Transverse colon (tissue), 4 donors: ENCODE measurements around the gene BAIAP2. TPM values are rescaled to one million over a fixed set of nuclear protein-coding genes. Genes with fewer than 3 reads are reported as not detected.

Experiments
- DNase-seq: peaks from one replicate; pipeline ENCODE4 v3.0.0-alpha.2; 2019
- H3K27ac ChIP-seq, 4 donors: fragments of 200-600 bp; sonication (generic); 2 replicates each; pipeline ENCODE4 v1.5.1; 2016 to 2018; ENCODE audit warnings: inconsistent platforms in 4 of 4
- H3K27me3 ChIP-seq: fragments of 200-600 bp; sonication (generic); 2 replicates; pipeline ENCODE4 v1.5.1; 2017; ENCODE audit warnings: inconsistent platforms
- H3K36me3 ChIP-seq, 4 donors: fragments of 200-600 bp; sonication (generic); 2 replicates each; pipeline ENCODE4 v1.5.1; 2017 to 2019; ENCODE audit warnings: inconsistent platforms in 4 of 4
- H3K4me1 ChIP-seq, 4 donors: fragments of 200-600 bp; sonication (generic); 2 replicates each; pipeline ENCODE4 v1.5.1; 2017 to 2020; ENCODE audit warnings: inconsistent platforms in 4 of 4
- H3K4me3 ChIP-seq, 4 donors: fragments of 200-600 bp; sonication (generic); 1 replicate in 1 of 4; 2 replicates in 3 of 4; pipeline versions ENCODE4 v1.5.1 to v1.6.1; 2017 to 2019; ENCODE audit warnings: inconsistent platforms in 4 of 4
- H3K9me3 ChIP-seq, 2 donors: fragments of 200-600 bp; sonication (generic); 2 replicates each; pipeline ENCODE4 v1.5.1; 2017 to 2019; ENCODE audit warnings: inconsistent platforms in 2 of 2
- EP300 ChIP-seq: sonication (generic); formaldehyde crosslinking; IDR thresholded peaks from one replicate; pipeline ENCODE4 v1.6.1; 2017; ENCODE audit warnings: antibody characterized with exemption, low read depth
- POLR2A ChIP-seq: fragments of 450-650 bp; IDR thresholded peaks from one replicate; pipeline ENCODE4 v1.6.1; 2016; ENCODE audit warnings: antibody characterized with exemption, mild to moderate bottlenecking, moderate library complexity
- POLR2AphosphoS5 ChIP-seq, 3 donors: sonication (generic); formaldehyde crosslinking; IDR thresholded peaks; one replicate each; pipeline ENCODE4 v1.6.1; 2016; ENCODE audit warnings: antibody characterized with exemption in 3 of 3
- WGBS, 2 donors: methylation state at CpG; one replicate each; pipeline ENCODE4 v1.1.5; 2018; ENCODE audit warnings: low coverage in 1 of 2; 5-methylcytosine and 5-hydroxymethylcytosine counted together
- in situ Hi-C, 4 donors: fragments of 200-750 bp; cut with MboI; loops; one replicate each; pipeline versions ENCODE4 v1.15.0 to v1.15.1; 2017; ENCODE audit warnings: low sequenced_read_pairs in 3 of 4, low pct_ligation_motif_present in 1 of 4, low pct_unique_long_range_greater_than_20kb in 1 of 4
- intact Hi-C: fragments of 100-400 bp; cut with DNase I; formaldehyde crosslinking; loops from one replicate; pipeline ENCODE4 v1.15.1; 2023; ENCODE audit warnings: low total_unique reads
- total RNA-seq, 4 donors: library from RNA; depleted of rRNA; stranded (reverse); fragments of >200 nt; gene quantifications; one replicate each; pipeline ENCODE4 v1.1.0, GENCODE V29; 2016
- TF ChIP-seq, protein P1 (sequence below), 5 experiments: fragments of 200-600 bp in 3 of 5; fragments of 450-650 bp in 2 of 5; sonication (generic) in 3 of 5; IDR thresholded peaks; 1 replicate in 2 of 5; 2 replicates in 3 of 5; pipeline ENCODE4 v1.5.1; 2016 to 2017; ENCODE audit warnings: antibody characterized with exemption in 5 of 5, inconsistent platforms in 3 of 5, mild to moderate bottlenecking in 2 of 5, moderate library complexity in 1 of 5

Gene BAIAP2
- total RNA-seq, 4 donors from 2014 or later: 11.7 to 62.1 (median 39.6) TPM

DNA sequence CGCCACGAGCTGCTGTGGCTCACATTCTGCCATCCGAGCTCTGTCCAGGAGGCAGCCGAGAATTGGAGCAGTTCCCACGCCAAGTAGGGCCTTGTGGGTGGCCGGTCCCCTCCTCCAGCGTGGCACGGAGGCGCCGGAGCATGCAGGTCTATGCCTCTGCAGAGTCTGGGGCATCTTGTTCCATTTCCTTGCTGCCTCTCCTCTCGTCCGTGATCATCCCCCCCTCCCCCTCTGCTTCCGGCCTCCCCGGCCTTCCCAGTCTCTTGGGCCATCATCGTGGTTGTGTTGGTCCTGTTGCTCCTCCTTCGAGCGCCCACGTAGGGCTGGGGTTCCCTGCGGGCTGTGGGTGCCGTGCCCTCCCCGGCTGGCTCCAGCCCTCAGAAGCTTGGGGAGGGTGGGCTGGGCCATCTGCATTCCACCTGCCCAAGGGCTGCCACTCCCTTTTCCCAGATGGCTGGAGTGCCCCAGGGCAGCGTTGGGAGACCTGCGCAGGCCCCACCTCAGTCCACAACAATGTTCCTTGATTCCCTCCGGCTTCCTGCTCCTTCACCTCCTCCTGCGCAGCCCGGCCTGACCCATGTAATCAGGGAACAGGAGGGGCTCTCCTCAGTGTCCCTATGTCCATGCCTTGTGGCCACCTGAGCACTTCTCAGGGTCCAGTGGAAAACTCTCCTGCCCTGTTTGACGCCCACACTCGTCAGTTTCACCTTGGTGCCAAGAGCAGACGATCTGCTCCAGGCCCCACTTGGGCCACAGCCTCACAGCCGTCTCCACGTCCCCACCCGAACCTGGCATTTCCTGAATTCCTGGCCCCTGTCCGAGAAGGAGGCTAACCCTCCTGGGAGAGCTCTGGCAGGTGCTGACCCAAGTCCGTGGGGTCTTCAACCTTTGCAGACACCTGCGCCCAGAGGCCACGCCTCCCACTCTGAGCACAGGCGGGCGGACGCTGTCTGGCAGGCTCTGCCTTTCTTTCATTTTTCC, 37.1 kb downstream of the BAIAP2 start:
- H3K4me1 ChIP-seq: peaks cover 0 to 11% (median 5%) of the 10 kb centered on the region in 4 donors
- in situ Hi-C loops: no loop called here

DNA sequence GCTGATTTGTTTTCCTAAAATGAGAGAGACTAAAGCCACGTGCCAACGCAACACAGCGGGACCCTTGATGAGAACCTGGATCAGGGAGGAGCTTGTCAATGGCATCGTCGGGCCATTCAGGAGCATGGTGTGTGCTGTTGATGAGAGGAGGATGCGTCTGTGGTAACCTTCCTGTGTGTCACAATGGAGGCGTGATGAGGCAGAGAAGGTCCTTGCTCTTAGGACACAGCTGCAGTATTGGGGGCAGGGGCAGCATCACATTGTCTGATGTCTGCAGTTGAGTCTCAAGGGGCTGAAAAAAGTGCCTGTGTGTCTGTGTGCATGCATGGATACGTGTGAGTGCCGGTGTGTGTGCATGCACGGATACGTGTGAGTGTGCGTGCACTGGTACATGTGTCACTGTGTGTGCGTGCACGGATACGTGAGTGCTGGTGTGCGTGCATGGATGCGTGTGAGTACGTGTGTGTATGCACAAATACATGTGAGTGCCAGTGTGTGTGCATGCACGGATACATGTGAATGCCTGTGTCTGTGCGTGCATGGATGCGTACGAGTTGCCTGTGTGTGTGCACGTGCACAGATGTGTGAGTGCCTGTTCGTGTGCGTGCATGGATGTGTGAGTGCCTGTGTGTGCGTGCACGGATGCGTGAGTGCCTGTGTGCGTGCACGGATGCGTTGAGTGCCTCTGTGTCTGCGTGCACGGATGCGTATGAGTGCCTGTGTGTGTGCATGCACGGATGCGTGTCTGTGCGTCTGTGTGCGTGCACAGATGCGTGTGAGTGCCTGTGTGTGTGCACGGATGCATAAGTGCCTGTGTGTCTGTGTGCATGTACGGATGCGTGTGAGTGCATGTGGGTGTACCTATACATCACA, 39.3 kb downstream of the BAIAP2 start:
- Histone ChIP-seq H3K27me3 (no peaks in the 10 kb centered on the region), H3K9me3 (no peaks in the 10 kb centered on the region), H3K36me3 (no peaks in the 10 kb centered on the region), H3K4me1 (peaks cover 0 to 11% (median 5%) of the 10 kb centered on the region in 4 donors), H3K27ac (no peak overlapping the region), H3K4me3 (no peak overlapping the region)
- TF ChIP-seq, protein P1, sequence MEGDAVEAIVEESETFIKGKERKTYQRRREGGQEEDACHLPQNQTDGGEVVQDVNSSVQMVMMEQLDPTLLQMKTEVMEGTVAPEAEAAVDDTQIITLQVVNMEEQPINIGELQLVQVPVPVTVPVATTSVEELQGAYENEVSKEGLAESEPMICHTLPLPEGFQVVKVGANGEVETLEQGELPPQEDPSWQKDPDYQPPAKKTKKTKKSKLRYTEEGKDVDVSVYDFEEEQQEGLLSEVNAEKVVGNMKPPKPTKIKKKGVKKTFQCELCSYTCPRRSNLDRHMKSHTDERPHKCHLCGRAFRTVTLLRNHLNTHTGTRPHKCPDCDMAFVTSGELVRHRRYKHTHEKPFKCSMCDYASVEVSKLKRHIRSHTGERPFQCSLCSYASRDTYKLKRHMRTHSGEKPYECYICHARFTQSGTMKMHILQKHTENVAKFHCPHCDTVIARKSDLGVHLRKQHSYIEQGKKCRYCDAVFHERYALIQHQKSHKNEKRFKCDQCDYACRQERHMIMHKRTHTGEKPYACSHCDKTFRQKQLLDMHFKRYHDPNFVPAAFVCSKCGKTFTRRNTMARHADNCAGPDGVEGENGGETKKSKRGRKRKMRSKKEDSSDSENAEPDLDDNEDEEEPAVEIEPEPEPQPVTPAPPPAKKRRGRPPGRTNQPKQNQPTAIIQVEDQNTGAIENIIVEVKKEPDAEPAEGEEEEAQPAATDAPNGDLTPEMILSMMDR (IDR thresholded peaks at IDR 0.05): no peak
- no peak for TF ChIP-seq EP300
- TF ChIP-seq POLR2A: no peak
- TF ChIP-seq POLR2AphosphoS5 (IDR thresholded peaks at IDR 0.05): no peak
- no peak for DNase-seq
- intact Hi-C loops (no loop called here), in situ Hi-C loops (no loop called here)
- 76 to 92% methylated on average over 11 to 42 of the region's 42 CpGs for WGBS, 2 donors

More for the DNA sequence above, 37.1 kb downstream of the BAIAP2 start:
- Histone ChIP-seq H3K27me3 (no peaks in the 10 kb centered on the region), H3K4me3 (no peak overlapping the region), H3K27ac (peak overlapping the region in 1 of 4 donors; percentile 24), H3K36me3 (no peaks in the 10 kb centered on the region), H3K9me3 (no peaks in the 10 kb centered on the region)
- TF ChIP-seq, protein P1 (IDR thresholded peaks at IDR 0.05): no peak
- TF ChIP-seq POLR2AphosphoS5 (IDR thresholded peaks at IDR 0.05) (no peak), EP300 (no peak), POLR2A (no peak)
- intact Hi-C loops: no loop called here
- WGBS, 2 donors: 67 to 90% methylated on average over 6 to 35 of the region's 39 CpGs
- no peak for DNase-seq

DNA sequence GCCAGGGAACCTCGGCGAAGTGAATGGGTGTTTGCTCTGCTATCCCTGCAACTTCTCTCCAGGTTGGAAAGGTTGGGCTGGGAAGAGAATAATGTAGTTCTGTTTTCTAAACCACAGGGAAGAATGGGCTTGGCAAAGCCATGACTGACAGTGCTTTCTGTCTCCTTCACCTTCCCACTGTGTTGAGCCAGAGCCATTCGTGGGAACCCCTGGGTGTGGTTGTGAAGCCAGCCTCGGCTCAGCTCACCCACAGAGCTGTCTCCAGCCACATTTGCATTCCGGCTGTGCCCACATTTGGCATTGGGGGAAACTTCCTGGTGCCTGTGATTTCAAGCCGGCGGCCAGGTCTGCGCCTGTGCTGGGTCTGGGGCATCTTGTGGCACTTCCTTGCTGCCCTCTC, 39.9 kb downstream of the BAIAP2 start:
- TF ChIP-seq POLR2AphosphoS5 (IDR thresholded peaks at IDR 0.05) (no peak), POLR2A (no peak), EP300 (no peak)
- TF ChIP-seq, protein P1 (IDR thresholded peaks at IDR 0.05): no peak
- no peaks in the 10 kb centered on the region for H3K9me3 ChIP-seq
- WGBS, 2 donors: 73 to 75% methylated on average over 2 to 8 of the region's 8 CpGs
- DNase-seq: no peak
- no peaks in the 10 kb centered on the region for H3K27me3 ChIP-seq
- H3K36me3 ChIP-seq: no peaks in the 10 kb centered on the region
- intact Hi-C loops: no loop called here
- in situ Hi-C loops: no loop called here
- no peak overlapping the region for H3K4me3 ChIP-seq
- H3K27ac ChIP-seq: no peak overlapping the region
- peaks cover 0 to 11% (median 5%) of the 10 kb centered on the region in 4 donors for H3K4me1 ChIP-seq

DNA sequence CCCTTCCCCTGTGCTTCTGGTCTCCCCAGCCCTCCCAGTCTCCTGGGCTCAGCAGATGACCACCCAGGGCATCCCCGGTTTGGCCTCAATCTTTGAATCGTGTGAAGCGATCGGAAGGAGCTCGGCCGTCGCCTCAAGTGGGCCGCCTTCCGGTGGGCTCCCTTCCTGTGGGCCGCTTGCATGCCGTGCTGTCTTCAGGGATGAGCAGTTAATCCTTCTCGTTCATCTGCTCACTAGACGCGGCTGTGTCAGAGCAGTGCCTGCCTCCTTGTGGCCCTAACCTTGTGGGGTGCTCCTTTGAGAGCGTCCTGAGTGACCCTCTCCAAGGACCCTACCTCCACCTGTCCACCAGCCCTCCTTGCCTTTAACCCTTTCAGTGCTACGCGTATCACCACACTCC, 40.4 kb downstream of the BAIAP2 start:
- no peak overlapping the region for H3K27ac ChIP-seq
- H3K4me1 ChIP-seq: peaks cover 0 to 11% (median 5%) of the 10 kb centered on the region in 4 donors
- TF ChIP-seq, protein P1 (IDR thresholded peaks at IDR 0.05): no peak
- no peak for TF ChIP-seq POLR2A
- no peak for TF ChIP-seq EP300
- TF ChIP-seq POLR2AphosphoS5 (IDR thresholded peaks at IDR 0.05): no peak
- in situ Hi-C loops: no loop called here
- H3K27me3 ChIP-seq: no peaks in the 10 kb centered on the region
- WGBS, 2 donors: 88% methylated on average over 17 of the region's 17 CpGs; no CpG with 5 or more reads in 1 of the 2 donors
- no peaks in the 10 kb centered on the region for H3K36me3 ChIP-seq
- intact Hi-C loops: no loop called here
- H3K9me3 ChIP-seq: no peaks in the 10 kb centered on the region
- no peak overlapping the region for H3K4me3 ChIP-seq
- DNase-seq: no peak
